GM21717 (cell line): ENCODE measurements around the gene LCE3A.
"Not testable (repeated sequence)": the region's sequence is repeated elsewhere in the genome, so short reads cannot be mapped to it uniquely, and the experiment has no call there.

ENCODE experiments used
- ATAC-seq: cut with Tn5 transposase; IDR thresholded peaks from one replicate; pipeline ENCODE4 v1.9.1; 2021; ENCODE audit warnings: mild to moderate bottlenecking, moderate library complexity; ENCODE audit not compliant: unreplicated experiment

Gene LCE3A

GRCh38 chr1:152622803-152623202, at the start of gene LCE3A:
Gene LCE3A, minus strand, starts transcription at chr1:152623103. Its CDS starts 0 bp downstream, at chr1:152623103.
- no peak for ATAC-seq

GRCh38 chr1:152667648-152668047, 44.7 kb upstream of the LCE3A start:
- no peak for ATAC-seq

GRCh38 chr1:152666171-152666570, 43.3 kb upstream of the LCE3A start:
- ATAC-seq = not testable (repeated sequence)

- no peak for ATAC-seq
Observed at GRCh38 chr1:152663098-152663497, 40.2 kb upstream of the LCE3A start, which contains the start of gene LCE2D. Gene LCE2D, plus strand, starts transcription at chr1:152663380. Its CDS starts 726 bp downstream, at chr1:152664106.

GRCh38 chr1:152658649-152659048, 35.7 kb upstream of the LCE3A start:
- no peak for ATAC-seq

- no peak for ATAC-seq
Observed at GRCh38 chr1:152657677-152658076, 34.8 kb upstream of the LCE3A start.

GRCh38 chr1:152656459-152656858, 33.6 kb upstream of the LCE3A start:
- no peak for ATAC-seq

- no peak for ATAC-seq
Observed at GRCh38 chr1:152654110-152654509, 31.2 kb upstream of the LCE3A start.

- ATAC-seq = no peak
Observed at GRCh38 chr1:152646656-152647055, 23.8 kb upstream of the LCE3A start.

- ATAC-seq = no peak
Observed at GRCh38 chr1:152645146-152645545, 22.2 kb upstream of the LCE3A start.

- no peak for ATAC-seq
Observed at GRCh38 chr1:152643945-152644344, 21.0 kb upstream of the LCE3A start.

- ATAC-seq = no peak
Observed at GRCh38 chr1:152640351-152640750, 17.4 kb upstream of the LCE3A start.

- no peak for ATAC-seq
Observed at GRCh38 chr1:152630596-152630995, 7.7 kb upstream of the LCE3A start.

GRCh38 chr1:152626744-152627143, 3.8 kb upstream of the LCE3A start:
- no peak for ATAC-seq

- ATAC-seq = no peak
Observed at GRCh38 chr1:152623203-152623844, 421 bp upstream of the LCE3A start.

GRCh38 chr1:152621993-152622392, 910 bp downstream of the LCE3A start:
- no peak for ATAC-seq

GRCh38 chr1:152613511-152613910, 9.4 kb downstream of the LCE3A start, which contains the start of gene LCE3B:
Gene LCE3B, plus strand, starts transcription at chr1:152613811. Its CDS starts 0 bp downstream, at chr1:152613811.
- ATAC-seq = no peak

GRCh38 chr1:152599934-152600333, 23.0 kb downstream of the LCE3A start, which contains the start of gene LCE3C:
Gene LCE3C, plus strand, starts transcription at chr1:152600234. Its CDS starts 498 bp downstream, at chr1:152600732.
- no peak for ATAC-seq

GRCh38 chr1:152596986-152597385, 25.9 kb downstream of the LCE3A start:
- no peak for ATAC-seq

GRCh38 chr1:152585586-152585985, 37.3 kb downstream of the LCE3A start:
- no peak for ATAC-seq

GRCh38 chr1:152582647-152583046, 40.3 kb downstream of the LCE3A start:
- no peak for ATAC-seq

- no peak for ATAC-seq
Observed at GRCh38 chr1:152580433-152580832, 42.5 kb downstream of the LCE3A start, which contains the start of gene LCE3D. Gene LCE3D, minus strand, starts transcription at chr1:152580516. Its CDS starts 580 bp downstream, at chr1:152579936.

GRCh38 chr1:152579526-152579925, 43.4 kb downstream of the LCE3A start:
- not testable (repeated sequence) for ATAC-seq
